Upper lobe of right lung (tissue), 1 donor: Measurements from ENCODE around the gene SMIM10L2A. TPM values are rescaled to one million over a fixed set of nuclear protein-coding genes. Genes with fewer than 3 reads are reported as not detected.
A peak's percentile ranks its signal among the peaks of the same experiment; 100 is the strongest.

Experiments
- ATAC-seq: fragments of 200-7000 bp; cut with Tn5 transposase; one replicate; pipeline ENCODE4 v1.9.1; 2020; ENCODE audit warnings: mild to moderate bottlenecking, moderate library complexity
- DNase-seq: peaks from one replicate; pipeline ENCODE4 v3.0.0-alpha.2; 2020
- H3K27ac ChIP-seq: fragments of 200-600 bp; one replicate; pipeline ENCODE4 v1.8.0; 2022
- H3K27me3 ChIP-seq: fragments of 200-600 bp; one replicate; pipeline ENCODE4 v1.8.0; 2022; ENCODE audit warnings: mild to moderate bottlenecking
- H3K36me3 ChIP-seq: fragments of 200-600 bp; one replicate; pipeline ENCODE4 v1.8.0; 2022
- H3K4me1 ChIP-seq: fragments of 200-600 bp; one replicate; pipeline ENCODE4 v1.8.0; 2022
- H3K4me3 ChIP-seq: fragments of 200-600 bp; one replicate; pipeline ENCODE4 v1.8.0; 2022; ENCODE audit warnings: mild to moderate bottlenecking
- H3K9me3 ChIP-seq: fragments of 200-600 bp; one replicate; pipeline ENCODE4 v1.8.0; 2022
- CTCF ChIP-seq: fragments of 200-600 bp; IDR thresholded peaks from one replicate; pipeline ENCODE4 v1.8.0; 2022; ENCODE audit warnings: antibody characterized with exemption
- intact Hi-C: fragments of 100-400 bp; cut with DNase I; formaldehyde crosslinking; loops from one replicate; pipeline ENCODE4 v1.11.0; 2022
- total RNA-seq: library from RNA; stranded (reverse); fragmentation: NEBNext Ultra II Directional; extraction: Animal tissue kit (Norgen Biotek cat#: 25700); gene quantifications from one replicate; pipeline ENCODE4 v1.2.1, GENCODE V29; 2021
- donor health status: DM: no; HTN: yes; CAD: no; lungs with severe emphysema.

The SMIM10L2A gene
- total RNA-seq, 1 donor from 2014 or later = 2.0 TPM

GRCh38 chrX:135436456-135436855, 14.7 kb downstream of the SMIM10L2A start:
- no peak for TF ChIP-seq CTCF
- Histone ChIP-seq H3K27me3 (no peaks in the 10 kb centered on the region), H3K9me3 (no peaks in the 10 kb centered on the region), H3K4me1 (no peaks in the 10 kb centered on the region), H3K4me3 (no peak overlapping the region), H3K27ac (no peak overlapping the region), H3K36me3 (no peaks in the 10 kb centered on the region)
- ATAC-seq (no peak), DNase-seq (no peak)
- intact Hi-C loops = no loop called here

GRCh38 chrX:135436966-135437866, 15.5 kb downstream of the SMIM10L2A start:
- no peaks in the 10 kb centered on the region for H3K9me3 ChIP-seq
- H3K4me1 ChIP-seq = no peaks in the 10 kb centered on the region
- no peak overlapping the region for H3K4me3 ChIP-seq
- H3K27me3 ChIP-seq = no peaks in the 10 kb centered on the region
- no peak for ATAC-seq
- no peak for TF ChIP-seq CTCF
- DNase-seq = no peak
- intact Hi-C loops = no loop called here
- H3K27ac ChIP-seq = no peak overlapping the region
- H3K36me3 ChIP-seq = no peaks in the 10 kb centered on the region

- ATAC-seq (no peak), DNase-seq (peak; percentile 42)
- Histone ChIP-seq H3K4me3 (no peak overlapping the region), H3K9me3 (no peaks in the 10 kb centered on the region), H3K4me1 (no peaks in the 10 kb centered on the region), H3K27me3 (no peaks in the 10 kb centered on the region), H3K27ac (no peak overlapping the region), H3K36me3 (no peaks in the 10 kb centered on the region)
- no peak for TF ChIP-seq CTCF
- intact Hi-C loops = no loop called here
Measured at GRCh38 chrX:135437867-135438733, 16.4 kb downstream of the SMIM10L2A start.

- DNase-seq = no peak
- Histone ChIP-seq H3K36me3 (no peaks in the 10 kb centered on the region), H3K9me3 (no peaks in the 10 kb centered on the region), H3K4me1 (no peaks in the 10 kb centered on the region), H3K4me3 (no peak overlapping the region), H3K27ac (no peak overlapping the region), H3K27me3 (no peaks in the 10 kb centered on the region)
- TF ChIP-seq CTCF = no peak
- no peak for ATAC-seq
- intact Hi-C loops = no loop called here
Measured at GRCh38 chrX:135438734-135439043, 16.9 kb downstream of the SMIM10L2A start.

GRCh38 chrX:135449637-135450550, 28.1 kb downstream of the SMIM10L2A start:
- H3K4me1 ChIP-seq = no peaks in the 10 kb centered on the region

More at GRCh38 chrX:135449637-135450550, 28.1 kb downstream of the SMIM10L2A start:
- Histone ChIP-seq H3K36me3 (no peaks in the 10 kb centered on the region), H3K4me3 (no peak overlapping the region), H3K27me3 (no peaks in the 10 kb centered on the region), H3K9me3 (no peaks in the 10 kb centered on the region), H3K27ac (no peak overlapping the region)
- no peak for ATAC-seq
- intact Hi-C loops = no loop called here
- TF ChIP-seq CTCF = no peak
- DNase-seq = no peak
